ENCODE measurements around the gene MRPS23.

Gene MRPS23

GRCh38 chr17:57879437-57880085, 29.7 kb upstream of the MRPS23 start:
- DNase-seq (ENCODE audit: low spot score), result no peak

- DNase-seq (ENCODE audit: low spot score), result no peak
Measured at GRCh38 chr17:57877803-57878377, 28.0 kb upstream of the MRPS23 start.

GRCh38 chr17:57876866-57877237, 27.0 kb upstream of the MRPS23 start:
- no peak for DNase-seq (ENCODE audit: low spot score)

GRCh38 chr17:57876023-57876865, 26.4 kb upstream of the MRPS23 start:
- no peak for DNase-seq (ENCODE audit: low spot score)

GRCh38 chr17:57875290-57876022, 25.6 kb upstream of the MRPS23 start:
- peak; percentile 86 for DNase-seq (ENCODE audit: low spot score)

- DNase-seq (ENCODE audit: low spot score), result peak; percentile 81
Measured at GRCh38 chr17:57874434-57875289, 24.8 kb upstream of the MRPS23 start.

GRCh38 chr17:57874058-57874419, 24.2 kb upstream of the MRPS23 start:
- no peak for DNase-seq (ENCODE audit: low spot score)

GRCh38 chr17:57873261-57874057, 23.6 kb upstream of the MRPS23 start:
- no peak for DNase-seq (ENCODE audit: low spot score)

GRCh38 chr17:57872536-57872935, 22.7 kb upstream of the MRPS23 start:
- no peak for DNase-seq (ENCODE audit: low spot score)

- no peak for DNase-seq (ENCODE audit: low spot score)
Measured at GRCh38 chr17:57871863-57872262, 22.0 kb upstream of the MRPS23 start.

GRCh38 chr17:57871155-57871554, 21.3 kb upstream of the MRPS23 start:
- no peak for DNase-seq (ENCODE audit: low spot score)

- no peak for DNase-seq (ENCODE audit: low spot score)
Measured at GRCh38 chr17:57870283-57870635, 20.4 kb upstream of the MRPS23 start.

GRCh38 chr17:57869617-57870282, 19.9 kb upstream of the MRPS23 start:
- no peak for DNase-seq (ENCODE audit: low spot score)

GRCh38 chr17:57868910-57869616, 19.2 kb upstream of the MRPS23 start:
- DNase-seq (ENCODE audit: low spot score), result no peak

GRCh38 chr17:57868007-57868909, 18.4 kb upstream of the MRPS23 start:
- no peak for DNase-seq (ENCODE audit: low spot score)

- no peak for DNase-seq (ENCODE audit: low spot score)
Measured at GRCh38 chr17:57867126-57867525, 17.3 kb upstream of the MRPS23 start.

- DNase-seq (ENCODE audit: low spot score), result no peak
Measured at GRCh38 chr17:57866723-57867122, 16.9 kb upstream of the MRPS23 start.

GRCh38 chr17:57866319-57866718, 16.5 kb upstream of the MRPS23 start:
- no peak for DNase-seq (ENCODE audit: low spot score)

GRCh38 chr17:57864273-57864672, 14.4 kb upstream of the MRPS23 start:
- DNase-seq (ENCODE audit: low spot score), result no peak
